ENCODE data around the gene AGO3.
A peak's percentile ranks its signal among the peaks of the same experiment; 100 is the strongest.

The AGO3 gene

DNA sequence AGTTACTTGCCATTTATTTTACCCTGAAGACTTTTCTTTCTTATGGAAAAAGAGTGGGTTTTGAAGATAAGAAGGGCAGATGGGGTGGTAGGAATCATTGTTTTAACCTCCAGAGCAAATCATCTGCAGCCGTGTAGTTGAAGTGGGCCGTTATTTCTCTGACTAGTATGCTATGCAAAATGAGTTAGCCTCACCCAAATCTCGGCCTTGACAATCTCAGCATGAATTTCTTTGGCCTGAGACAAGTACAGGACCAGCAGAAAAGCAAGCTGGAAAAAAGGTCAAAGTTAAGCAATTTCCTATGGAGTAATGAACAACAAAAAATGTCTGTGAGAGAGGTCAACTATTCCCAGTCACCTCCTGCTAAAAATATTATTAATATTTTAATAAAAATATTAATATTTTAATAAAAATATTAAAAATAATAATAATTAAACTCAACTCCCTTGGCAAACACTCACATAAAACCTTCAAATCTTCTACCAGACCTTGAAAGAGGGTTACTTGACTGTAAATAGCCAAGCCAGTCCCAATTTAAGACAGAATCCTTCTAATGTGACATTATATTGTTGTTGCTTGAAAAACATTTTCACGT, 146.2 kb downstream of the AGO3 start:
- Histone ChIP-seq H3K27ac (ENCODE audit: low read depth, low read length) (no peak overlapping the region), H3K27me3 (ENCODE audit: control insufficient read depth, insufficient read depth, low read length) (peaks cover 2% of the 10 kb centered on the region), H3K36me3 (ENCODE audit: control insufficient read depth, insufficient read depth, low read length) (no peaks in the 10 kb centered on the region), H3K9ac (ENCODE audit: low read length) (no peak overlapping the region), H3K4me1 (ENCODE audit: control insufficient read depth, insufficient read depth, low read length) (no peaks in the 10 kb centered on the region), H3K4me3 (ENCODE audit: low read length) (no peak overlapping the region)

DNA sequence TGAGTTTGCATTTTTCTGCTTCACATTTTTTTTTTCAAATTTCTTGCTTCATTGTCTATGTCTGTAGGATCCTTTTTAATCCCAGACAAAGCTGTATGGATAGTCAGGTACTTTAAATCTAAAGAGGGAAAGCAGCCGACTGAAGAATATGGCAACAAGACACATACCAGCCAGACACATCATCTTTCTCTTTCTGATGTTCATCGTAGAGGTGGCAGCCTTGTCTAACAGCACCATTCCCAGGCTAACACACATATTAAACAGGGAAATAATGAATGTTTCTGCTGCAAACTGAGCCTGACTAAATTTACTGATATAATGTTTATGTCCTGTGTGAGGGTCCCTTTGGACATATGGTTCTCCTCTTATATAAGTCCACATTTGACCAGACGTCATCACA, 149.3 kb downstream of the AGO3 start:
- Histone ChIP-seq H3K9ac (ENCODE audit: low read length) (no peak overlapping the region), H3K27me3 (ENCODE audit: control insufficient read depth, insufficient read depth, low read length) (peaks cover 2% of the 10 kb centered on the region), H3K36me3 (ENCODE audit: control insufficient read depth, insufficient read depth, low read length) (no peaks in the 10 kb centered on the region), H3K4me3 (ENCODE audit: low read length) (no peak overlapping the region), H3K27ac (ENCODE audit: low read depth, low read length) (no peak overlapping the region), H3K4me1 (ENCODE audit: control insufficient read depth, insufficient read depth, low read length) (no peaks in the 10 kb centered on the region)

DNA sequence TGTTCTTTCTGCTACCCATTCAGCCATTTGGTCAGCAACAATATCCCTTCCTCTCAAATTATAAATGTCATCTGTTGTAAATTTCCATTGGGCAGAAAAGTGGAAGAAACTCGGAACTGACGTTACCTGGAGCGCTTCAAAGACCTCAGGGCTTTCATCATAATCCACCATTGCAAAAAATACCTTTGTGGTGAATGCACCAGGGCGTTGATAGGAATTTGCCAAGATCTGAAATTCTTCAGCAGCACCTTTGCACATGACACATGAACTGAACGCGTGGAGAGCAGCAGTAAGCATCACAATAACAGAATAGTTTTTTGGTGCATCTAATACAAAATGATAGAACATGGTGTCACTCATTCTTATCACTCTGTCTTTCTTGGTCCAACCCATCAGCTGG, 149.9 kb downstream of the AGO3 start:
- H3K9ac ChIP-seq (ENCODE audit: low read length): no peak overlapping the region
- H3K36me3 ChIP-seq (ENCODE audit: control insufficient read depth, insufficient read depth, low read length): no peaks in the 10 kb centered on the region
- H3K27me3 ChIP-seq (ENCODE audit: control insufficient read depth, insufficient read depth, low read length): peaks cover 2% of the 10 kb centered on the region
- no peaks in the 10 kb centered on the region for H3K4me1 ChIP-seq (ENCODE audit: control insufficient read depth, insufficient read depth, low read length)
- H3K27ac ChIP-seq (ENCODE audit: low read depth, low read length): no peak overlapping the region
- no peak overlapping the region for H3K4me3 ChIP-seq (ENCODE audit: low read length)

DNA sequence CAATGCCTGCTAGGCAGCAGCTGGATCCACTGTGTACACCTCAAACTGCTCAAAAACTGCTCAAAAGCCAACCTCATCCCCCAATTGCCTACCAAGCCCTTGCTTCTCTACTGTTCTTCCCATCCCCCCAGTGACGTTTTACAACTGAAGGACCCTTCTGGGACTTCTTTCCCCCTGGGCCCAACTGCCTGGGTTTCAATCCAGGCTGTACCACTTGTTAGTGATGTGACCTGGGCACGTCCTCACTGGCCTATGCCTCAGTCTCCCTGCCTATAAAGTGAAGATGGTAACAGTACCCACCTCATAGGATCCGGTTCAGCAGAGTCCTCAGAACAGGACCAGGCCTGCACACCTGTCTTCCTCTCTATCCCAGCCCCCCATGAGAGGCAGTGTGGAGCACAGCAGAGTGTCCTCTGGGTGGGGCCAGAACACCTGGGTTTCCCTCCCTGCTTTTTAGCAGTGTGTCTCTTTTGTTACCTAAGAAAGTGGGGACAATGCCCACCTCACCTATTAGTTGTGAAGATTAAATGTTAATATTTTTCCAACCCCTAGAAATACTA, 151.1 kb downstream of the AGO3 start:
- no peaks in the 10 kb centered on the region for H3K4me1 ChIP-seq (ENCODE audit: control insufficient read depth, insufficient read depth, low read length)
- H3K9ac ChIP-seq (ENCODE audit: low read length): no peak overlapping the region
- peaks cover 2% of the 10 kb centered on the region for H3K27me3 ChIP-seq (ENCODE audit: control insufficient read depth, insufficient read depth, low read length)
- no peak overlapping the region for H3K4me3 ChIP-seq (ENCODE audit: low read length)
- H3K27ac ChIP-seq (ENCODE audit: low read depth, low read length): no peak overlapping the region
- no peaks in the 10 kb centered on the region for H3K36me3 ChIP-seq (ENCODE audit: control insufficient read depth, insufficient read depth, low read length)

DNA sequence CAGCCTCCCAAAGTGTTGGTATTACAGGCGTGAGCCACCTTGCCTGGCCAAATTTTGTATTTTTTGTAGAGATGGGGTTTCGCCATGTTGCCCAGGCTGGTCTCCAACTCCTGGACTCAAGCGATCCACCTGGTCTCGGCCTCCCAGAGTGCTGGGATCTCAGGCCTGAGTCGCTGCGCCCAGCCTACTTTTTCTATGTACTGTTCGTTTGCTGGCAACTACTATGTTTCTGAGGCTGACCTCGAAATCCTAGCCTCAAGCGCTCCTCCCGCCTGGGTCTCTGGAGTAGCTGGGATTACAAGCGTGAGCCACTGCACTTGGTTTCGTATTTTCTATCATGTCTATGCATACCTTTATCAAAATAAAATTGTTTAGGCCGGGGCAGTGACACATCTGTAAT, 152.3 kb downstream of the AGO3 start:
- no peak overlapping the region for H3K27ac ChIP-seq (ENCODE audit: low read depth, low read length)
- H3K27me3 ChIP-seq (ENCODE audit: control insufficient read depth, insufficient read depth, low read length): peaks cover 2% of the 10 kb centered on the region
- H3K4me1 ChIP-seq (ENCODE audit: control insufficient read depth, insufficient read depth, low read length): no peaks in the 10 kb centered on the region
- H3K9ac ChIP-seq (ENCODE audit: low read length): no peak overlapping the region
- H3K4me3 ChIP-seq (ENCODE audit: low read length): no peak overlapping the region
- H3K36me3 ChIP-seq (ENCODE audit: control insufficient read depth, insufficient read depth, low read length): no peaks in the 10 kb centered on the region

DNA sequence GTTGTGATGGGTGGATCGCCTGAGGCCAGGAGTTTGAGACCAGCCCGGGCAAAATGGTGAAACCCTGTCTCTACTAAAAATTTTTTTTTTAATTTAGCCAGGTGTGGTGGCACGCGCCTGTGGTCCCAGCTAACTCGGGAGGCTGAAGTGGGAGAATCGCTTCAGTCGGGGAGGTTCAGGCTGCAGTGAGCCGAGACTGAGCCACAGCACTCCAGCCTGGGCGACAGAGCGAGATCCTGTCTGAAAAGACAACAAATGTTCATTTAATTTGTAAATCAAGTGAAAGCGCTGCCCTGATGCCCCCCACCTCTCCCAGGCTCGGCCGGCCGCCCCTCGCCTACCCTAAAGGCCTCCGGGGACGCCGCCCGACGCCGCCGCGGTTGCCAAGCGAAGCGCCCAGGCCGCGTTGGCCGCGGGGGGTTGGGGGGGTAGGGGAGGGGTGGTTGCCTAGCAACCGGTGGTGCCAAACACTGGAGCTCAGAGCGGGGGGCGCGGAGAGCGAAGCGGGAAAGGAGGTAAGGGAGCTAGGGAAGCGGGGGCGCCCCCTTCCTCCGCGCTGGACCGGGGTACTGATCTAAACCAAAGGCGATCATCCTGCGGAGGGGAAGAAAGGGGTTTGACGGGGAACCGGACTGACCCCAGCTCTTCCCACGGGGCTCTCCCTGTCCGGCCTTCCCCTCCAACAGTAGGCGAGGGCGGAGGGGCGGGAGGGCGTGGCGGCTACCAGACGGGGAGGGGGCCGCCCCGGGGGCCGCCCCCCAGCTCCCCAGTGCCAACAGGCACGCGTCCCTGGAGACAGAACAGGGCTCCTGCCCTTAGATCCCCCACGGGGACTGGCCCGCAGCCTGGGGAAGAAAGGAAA, 153.0 kb downstream of the AGO3 start, which contains the start of gene TEKT2:
Gene TEKT2 (plus strand): TSS at position 460 of the 862 bp plus-strand sequence. CDS start 828 bp downstream, outside the sequence.
- H3K9ac ChIP-seq (ENCODE audit: low read length): no peak within 1 kb of the TSS
- H3K27me3 ChIP-seq (ENCODE audit: control insufficient read depth, insufficient read depth, low read length): peaks cover 2% of the 10 kb centered on the region
- no peak within 1 kb of the TSS for H3K27ac ChIP-seq (ENCODE audit: low read depth, low read length)
- H3K4me3 ChIP-seq (ENCODE audit: low read length): peak within 1 kb of the TSS; percentile 51
- no peaks in the 10 kb centered on the region for H3K4me1 ChIP-seq (ENCODE audit: control insufficient read depth, insufficient read depth, low read length)
- no peaks in the 10 kb centered on the region for H3K36me3 ChIP-seq (ENCODE audit: control insufficient read depth, insufficient read depth, low read length)

DNA sequence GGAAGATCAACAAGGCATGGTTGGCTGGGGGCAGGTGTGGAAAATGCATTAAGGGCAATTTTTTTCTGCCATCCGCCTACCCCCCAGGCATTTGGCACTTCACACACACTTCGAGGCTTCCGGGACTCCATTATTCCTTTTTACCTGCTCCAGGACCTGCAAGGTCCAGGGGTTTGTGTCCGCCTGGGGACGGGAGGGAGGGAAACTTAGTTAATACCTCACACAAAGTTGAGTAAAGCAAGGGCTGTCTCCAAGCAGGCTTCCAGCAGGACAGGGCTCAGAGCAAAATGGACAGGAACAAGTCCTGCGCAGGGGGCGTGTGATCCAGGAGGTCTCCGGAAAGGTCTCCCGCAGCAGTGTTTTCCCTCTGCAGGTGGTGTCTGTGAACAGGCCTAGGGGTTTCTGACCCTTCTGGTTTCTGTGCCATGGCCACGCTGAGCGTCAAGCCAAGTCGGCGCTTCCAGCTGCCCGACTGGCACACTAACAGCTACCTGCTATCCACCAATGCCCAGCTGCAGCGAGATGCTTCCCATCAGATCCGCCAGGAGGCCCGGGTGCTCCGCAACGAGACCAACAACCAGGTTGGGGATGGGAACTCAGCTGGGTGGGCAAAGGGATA, 153.7 kb downstream of the AGO3 start:
- Histone ChIP-seq H3K9ac (ENCODE audit: low read length) (no peak overlapping the region), H3K4me3 (ENCODE audit: low read length) (peak overlapping the region; percentile 51), H3K27ac (ENCODE audit: low read depth, low read length) (no peak overlapping the region), H3K27me3 (ENCODE audit: control insufficient read depth, insufficient read depth, low read length) (peaks cover 2% of the 10 kb centered on the region), H3K36me3 (ENCODE audit: control insufficient read depth, insufficient read depth, low read length) (no peaks in the 10 kb centered on the region), H3K4me1 (ENCODE audit: control insufficient read depth, insufficient read depth, low read length) (no peaks in the 10 kb centered on the region)

DNA sequence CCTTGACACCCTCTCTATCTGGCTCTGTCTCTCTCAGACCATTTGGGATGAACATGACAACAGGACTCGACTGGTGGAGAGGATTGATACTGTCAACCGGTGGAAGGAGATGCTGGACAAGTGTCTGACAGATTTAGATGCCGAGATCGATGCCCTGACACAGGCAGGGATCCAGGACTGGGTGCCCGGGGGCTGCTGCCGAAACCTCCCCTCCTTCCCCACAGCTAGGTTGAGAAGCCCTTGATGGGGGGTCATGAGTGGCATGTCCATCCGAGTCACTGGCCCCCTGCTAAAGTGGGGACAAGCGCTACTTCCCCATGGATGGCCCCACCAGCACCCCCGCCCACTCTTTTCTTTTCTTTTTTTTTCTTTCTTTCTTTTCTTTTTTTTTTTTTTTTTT, 154.2 kb downstream of the AGO3 start:
- no peaks in the 10 kb centered on the region for H3K4me1 ChIP-seq (ENCODE audit: control insufficient read depth, insufficient read depth, low read length)
- peaks cover 2% of the 10 kb centered on the region for H3K27me3 ChIP-seq (ENCODE audit: control insufficient read depth, insufficient read depth, low read length)
- H3K27ac ChIP-seq (ENCODE audit: low read depth, low read length): no peak overlapping the region
- no peak overlapping the region for H3K9ac ChIP-seq (ENCODE audit: low read length)
- H3K36me3 ChIP-seq (ENCODE audit: control insufficient read depth, insufficient read depth, low read length): no peaks in the 10 kb centered on the region
- H3K4me3 ChIP-seq (ENCODE audit: low read length): no peak overlapping the region

DNA sequence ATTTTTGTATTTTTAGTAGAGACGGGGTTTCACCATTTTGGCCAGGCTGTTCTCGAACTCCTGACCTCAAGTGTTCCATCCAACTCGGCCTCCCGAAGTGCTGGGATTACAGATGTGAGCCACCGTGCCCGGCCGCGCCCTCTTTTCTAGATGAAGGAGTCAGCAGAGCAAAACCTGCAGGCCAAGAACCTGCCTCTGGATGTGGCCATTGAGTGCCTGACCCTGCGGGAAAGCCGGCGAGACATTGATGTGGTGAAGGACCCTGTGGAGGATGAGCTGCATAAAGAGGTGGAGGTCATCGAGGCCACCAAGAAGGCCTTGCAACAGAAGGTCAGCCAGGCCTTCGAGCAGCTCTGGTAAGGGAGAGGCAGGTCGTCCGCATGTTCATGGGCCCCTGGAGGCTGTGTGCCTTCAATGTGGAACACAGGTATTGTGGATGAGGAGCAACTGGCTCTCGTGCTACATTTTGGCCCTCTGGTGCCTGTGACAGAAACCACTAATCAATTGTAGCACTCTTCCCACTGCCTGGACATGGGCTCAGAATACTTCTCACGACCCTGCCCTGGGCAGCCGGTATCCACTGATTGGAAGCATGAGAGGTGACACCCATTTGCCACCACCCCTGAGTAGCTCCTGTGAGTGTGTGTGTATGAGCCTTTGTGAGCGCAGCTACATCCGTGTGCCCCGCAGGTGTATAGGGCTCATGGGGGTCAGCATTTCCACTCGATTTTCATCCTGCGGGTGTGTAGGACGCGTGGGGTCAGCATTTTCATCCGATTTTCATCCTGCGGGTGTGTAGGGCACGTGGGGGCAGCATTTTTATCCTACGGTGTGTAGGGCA, 155.0 kb downstream of the AGO3 start:
- Histone ChIP-seq H3K27ac (ENCODE audit: low read depth, low read length) (no peak overlapping the region), H3K4me3 (ENCODE audit: low read length) (no peak overlapping the region), H3K27me3 (ENCODE audit: control insufficient read depth, insufficient read depth, low read length) (peaks cover 2% of the 10 kb centered on the region), H3K4me1 (ENCODE audit: control insufficient read depth, insufficient read depth, low read length) (no peaks in the 10 kb centered on the region), H3K9ac (ENCODE audit: low read length) (no peak overlapping the region), H3K36me3 (ENCODE audit: control insufficient read depth, insufficient read depth, low read length) (no peaks in the 10 kb centered on the region)

DNA sequence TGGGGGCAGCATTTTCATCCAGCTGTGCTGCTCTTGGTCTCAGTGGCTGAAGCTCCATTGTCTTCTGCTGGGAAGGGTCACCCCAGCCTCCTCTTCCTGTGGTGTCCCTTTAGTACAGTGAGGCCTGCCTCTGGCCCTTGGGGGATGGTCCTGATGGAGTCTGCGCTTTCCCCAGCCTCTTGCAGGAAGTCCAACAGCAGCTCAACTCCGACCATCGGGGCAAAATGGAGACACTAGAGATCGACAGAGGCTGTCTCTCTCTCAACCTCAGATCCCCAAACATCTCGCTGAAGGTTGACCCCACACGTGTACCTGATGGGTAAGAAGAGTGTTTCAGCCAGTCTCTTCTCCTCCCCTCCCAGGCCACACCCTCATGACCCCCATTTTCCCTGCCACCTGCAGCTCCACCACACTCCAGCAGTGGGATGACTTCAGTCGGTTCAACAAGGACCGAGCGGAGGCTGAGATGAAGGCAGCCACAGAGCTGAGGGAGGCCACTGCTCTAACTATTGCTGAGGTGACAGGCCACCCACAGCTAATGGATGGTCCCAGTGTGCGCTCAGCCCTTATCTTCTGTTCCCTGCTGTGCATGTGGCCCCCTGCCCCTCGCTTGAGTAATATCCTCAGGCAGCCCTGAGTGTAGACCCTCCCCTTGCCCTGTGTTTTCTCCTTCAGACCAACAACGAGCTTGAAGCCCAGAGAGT, 155.8 kb downstream of the AGO3 start:
- Histone ChIP-seq H3K27me3 (ENCODE audit: control insufficient read depth, insufficient read depth, low read length) (peaks cover 2% of the 10 kb centered on the region), H3K36me3 (ENCODE audit: control insufficient read depth, insufficient read depth, low read length) (no peaks in the 10 kb centered on the region), H3K9ac (ENCODE audit: low read length) (no peak overlapping the region), H3K27ac (ENCODE audit: low read depth, low read length) (no peak overlapping the region), H3K4me3 (ENCODE audit: low read length) (no peak overlapping the region), H3K4me1 (ENCODE audit: control insufficient read depth, insufficient read depth, low read length) (no peaks in the 10 kb centered on the region)

DNA sequence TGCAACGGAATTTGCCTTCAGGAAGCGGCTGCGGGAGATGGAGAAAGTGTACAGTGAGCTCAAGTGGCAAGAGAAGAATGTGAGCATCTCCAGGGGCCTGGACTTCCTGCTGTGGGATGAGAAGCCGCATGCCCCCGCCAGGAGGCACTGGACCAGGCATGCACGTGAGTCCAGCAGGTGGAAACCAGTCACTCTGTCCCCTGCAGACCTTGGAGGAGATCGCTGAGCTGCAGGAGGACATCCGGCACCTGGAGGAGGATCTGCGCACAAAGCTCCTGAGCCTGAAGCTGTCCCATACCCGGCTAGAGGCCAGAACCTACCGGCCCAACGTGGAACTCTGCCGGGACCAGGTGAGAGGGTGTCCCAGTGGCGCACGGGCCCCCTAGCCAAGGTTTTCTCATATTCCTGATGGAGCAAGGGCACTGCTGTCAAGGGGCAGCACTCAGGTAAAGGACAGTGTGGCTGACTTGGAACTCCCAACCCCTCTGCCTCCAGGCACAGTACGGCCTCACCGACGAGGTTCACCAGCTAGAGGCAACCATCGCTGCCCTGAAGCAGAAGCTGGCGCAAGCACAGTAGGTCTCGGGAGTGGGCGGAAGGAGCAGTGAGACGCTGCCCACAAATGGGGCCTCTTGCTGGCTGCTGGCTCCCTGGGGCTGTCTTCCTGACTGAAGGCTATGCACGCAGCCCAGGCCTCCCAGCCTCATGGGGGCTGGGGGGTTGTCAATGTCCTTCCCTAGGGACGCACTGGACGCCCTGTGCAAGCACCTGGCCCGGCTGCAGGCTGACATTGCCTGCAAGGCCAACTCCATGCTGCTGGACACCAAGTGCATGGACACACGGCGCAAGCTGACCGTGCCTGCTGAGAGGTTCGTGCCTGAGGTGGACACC, 156.6 kb downstream of the AGO3 start:
- H3K27ac ChIP-seq (ENCODE audit: low read depth, low read length): no peak overlapping the region
- no peaks in the 10 kb centered on the region for H3K4me1 ChIP-seq (ENCODE audit: control insufficient read depth, insufficient read depth, low read length)
- H3K4me3 ChIP-seq (ENCODE audit: low read length): no peak overlapping the region
- no peak overlapping the region for H3K9ac ChIP-seq (ENCODE audit: low read length)
- H3K36me3 ChIP-seq (ENCODE audit: control insufficient read depth, insufficient read depth, low read length): peaks cover 6% of the 10 kb centered on the region
- H3K27me3 ChIP-seq (ENCODE audit: control insufficient read depth, insufficient read depth, low read length): no peaks in the 10 kb centered on the region

All from rectal smooth muscle tissue (tissue), 1 donor.